Glomerular visceral epithelial cell (primary cell): ENCODE data around the gene ZBTB7C.
A peak's percentile ranks its signal among the peaks of the same experiment; 100 is the strongest.
"Not testable (repeated sequence)": the region's sequence is repeated elsewhere in the genome, so short reads cannot be mapped to it uniquely, and the experiment has no call there.

Experiments
- DNase-seq: peaks from one replicate; pipeline ENCODE4 v3.0.0-alpha.2; 2016; ENCODE audit errors: extremely low spot score

Gene ZBTB7C

DNA sequence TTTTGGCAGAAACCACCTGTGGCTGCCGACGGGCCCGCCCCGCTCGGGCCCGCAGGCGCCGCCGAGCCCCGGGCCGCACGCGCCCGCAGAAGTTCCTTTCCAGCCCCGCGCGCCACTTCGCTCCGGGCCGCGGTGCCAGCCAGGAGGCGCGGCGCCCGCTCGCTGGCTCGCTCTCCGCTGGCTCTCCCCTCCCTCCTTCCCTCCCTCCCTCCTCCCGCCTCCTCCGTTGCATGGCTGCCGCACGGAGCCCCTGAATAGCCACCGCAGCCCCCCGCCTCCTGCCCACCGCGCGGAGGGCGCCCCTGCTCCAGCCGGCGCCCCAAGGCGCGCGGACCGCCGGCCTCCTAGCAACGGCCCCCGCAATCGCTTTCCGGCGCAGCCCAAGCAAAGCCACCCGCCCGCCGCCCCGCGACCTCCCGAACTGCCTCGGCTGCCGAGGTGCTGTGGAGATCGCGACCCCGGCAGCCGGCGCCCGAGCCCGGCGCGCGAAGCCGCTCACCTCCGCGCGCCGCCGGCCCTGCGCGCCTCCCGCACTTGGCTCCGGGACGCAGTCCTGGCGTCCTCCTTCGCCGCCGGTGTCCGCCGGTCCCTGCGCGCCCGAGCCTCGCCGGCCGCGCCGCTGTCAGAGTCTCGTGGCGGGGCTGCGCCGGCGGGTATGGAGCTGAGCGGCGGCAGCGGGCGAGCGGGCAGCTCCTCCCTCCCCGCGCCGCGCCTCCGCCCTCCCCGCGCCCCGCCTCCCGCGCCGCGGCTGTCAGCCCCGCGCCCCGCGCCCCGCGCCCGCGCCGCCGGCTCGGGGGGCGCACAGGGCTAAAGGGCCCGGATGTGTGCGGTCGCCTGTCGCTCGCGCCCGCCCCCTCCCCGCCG, at the start of gene ZBTB7C:
Gene ZBTB7C, minus strand, starts transcription at position 657 of the 864 bp plus-strand sequence.
- DNase-seq = no peak

DNA sequence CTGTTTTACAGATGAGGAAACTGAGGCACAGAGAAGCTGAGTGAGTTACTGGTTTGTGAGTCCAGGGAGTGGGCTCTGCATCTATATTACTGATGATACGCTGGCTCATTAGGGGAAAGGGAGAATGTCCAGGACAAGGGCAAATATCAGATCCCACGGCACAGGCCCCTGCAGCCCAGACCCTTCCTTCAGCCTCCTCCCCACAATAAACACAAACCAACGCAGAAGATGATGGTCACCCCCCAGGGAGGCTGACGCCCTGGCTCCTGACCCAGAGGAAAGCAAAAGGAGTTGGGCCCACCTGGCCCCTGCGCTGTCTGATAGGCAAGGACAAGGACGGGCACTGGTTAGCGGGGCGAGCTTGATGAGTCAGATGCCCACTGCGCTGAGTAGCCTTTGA, 47.7 kb upstream of the ZBTB7C start:
- no peak for DNase-seq

DNA sequence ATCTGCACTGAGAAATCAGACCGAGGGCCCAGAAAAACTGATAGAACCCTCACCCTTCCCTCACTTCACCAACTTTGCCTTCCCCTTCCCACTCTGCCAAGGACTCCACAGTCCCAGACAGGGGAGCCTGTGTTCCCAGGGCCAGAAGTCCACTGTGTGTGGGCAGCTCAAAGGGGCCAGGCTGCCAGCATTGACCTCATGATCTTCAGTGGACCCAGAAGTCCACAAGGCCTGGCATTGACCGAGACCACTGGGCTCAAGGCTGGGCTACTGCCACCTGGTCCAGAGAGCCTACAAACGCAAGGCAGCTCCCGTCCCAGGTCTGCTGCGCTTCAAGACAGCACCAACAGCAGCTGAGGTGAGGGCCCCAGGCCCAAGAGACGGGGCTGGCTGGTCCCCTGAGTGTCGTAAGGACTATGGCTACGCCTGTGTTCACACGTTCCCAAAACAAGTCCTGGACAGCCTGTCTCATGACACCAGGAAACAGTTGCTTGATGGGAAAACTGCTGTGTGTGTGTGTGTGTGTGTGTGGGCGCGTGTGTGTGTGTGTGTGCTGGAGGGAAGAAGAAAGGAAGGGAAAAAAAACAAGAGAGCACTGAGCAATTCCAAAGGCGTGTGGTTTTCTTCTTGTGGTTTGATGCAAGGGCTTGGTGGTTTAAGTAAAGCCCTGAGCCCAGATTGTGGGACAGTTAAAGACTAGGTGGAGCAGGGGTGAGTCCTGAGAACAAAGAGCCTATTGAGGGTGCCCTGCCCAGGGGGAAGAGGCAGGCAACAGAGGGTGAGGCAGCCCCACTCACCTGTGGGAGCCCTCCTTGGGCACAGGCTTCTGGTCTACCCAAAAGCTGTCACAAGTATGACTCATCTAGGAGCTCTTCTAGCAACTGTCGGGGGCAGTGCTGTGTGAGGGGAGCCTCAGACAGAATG, 46.6 kb upstream of the ZBTB7C start:
- DNase-seq = peak; percentile 93

DNA sequence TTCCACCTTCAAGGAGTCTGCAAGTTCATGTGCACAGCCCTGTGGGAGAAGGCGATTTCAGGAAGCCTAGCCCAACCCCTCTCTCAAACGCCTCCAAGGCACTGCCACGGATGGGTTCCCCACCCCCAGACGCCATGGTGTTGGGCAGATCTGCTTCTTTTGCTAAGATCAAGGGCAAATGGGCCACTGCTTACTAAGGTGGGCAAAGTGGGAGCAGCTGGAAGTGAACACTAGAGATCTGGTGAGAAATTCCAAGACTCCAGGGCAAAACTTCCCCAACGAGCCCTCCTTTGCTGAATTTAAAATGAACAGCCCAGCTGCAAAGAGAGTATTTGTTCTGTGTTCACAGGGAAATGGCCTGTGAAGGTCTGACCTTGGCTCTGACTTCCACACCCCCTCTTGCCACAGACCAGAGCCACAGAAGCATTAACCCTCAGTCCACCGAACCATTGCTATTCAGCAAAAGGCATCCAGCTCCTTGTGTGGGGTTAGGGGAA, 45.1 kb upstream of the ZBTB7C start:
- no peak for DNase-seq

DNA sequence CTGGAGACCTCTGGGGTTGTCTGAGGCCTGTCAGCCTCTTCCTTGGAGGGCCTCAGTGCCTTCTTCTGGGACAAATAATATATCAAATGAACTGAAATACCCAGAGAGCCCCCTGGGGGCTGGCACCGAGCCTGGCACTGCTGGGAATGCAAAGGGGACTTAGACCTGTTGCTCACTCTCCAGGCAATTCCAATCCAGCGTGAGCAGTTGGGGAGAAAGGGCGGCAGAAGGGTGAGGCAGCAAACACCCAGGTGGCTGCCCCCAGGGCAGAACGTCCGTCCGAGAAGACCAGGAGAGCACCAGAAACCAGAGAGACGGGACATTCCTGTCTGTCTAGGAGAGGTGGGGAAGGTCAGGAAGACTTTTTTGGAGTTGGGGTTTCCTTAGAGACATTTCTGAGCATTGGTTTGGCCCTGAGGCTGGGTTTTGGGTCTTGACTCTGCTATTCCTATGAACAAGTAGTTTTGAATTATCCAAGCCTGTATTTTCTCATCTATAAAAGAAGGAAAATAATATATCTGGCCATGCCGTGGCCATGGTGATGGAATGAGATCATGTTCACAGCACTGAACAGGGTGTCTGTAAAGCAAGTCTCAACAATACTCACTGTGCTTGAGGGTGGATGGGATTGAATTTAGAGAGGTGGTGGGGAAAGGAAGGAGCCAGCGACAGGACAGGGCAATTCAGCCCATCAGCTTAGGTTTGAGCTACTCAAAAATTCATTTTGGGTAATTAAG, 44.3 kb upstream of the ZBTB7C start:
- DNase-seq = no peak

DNA sequence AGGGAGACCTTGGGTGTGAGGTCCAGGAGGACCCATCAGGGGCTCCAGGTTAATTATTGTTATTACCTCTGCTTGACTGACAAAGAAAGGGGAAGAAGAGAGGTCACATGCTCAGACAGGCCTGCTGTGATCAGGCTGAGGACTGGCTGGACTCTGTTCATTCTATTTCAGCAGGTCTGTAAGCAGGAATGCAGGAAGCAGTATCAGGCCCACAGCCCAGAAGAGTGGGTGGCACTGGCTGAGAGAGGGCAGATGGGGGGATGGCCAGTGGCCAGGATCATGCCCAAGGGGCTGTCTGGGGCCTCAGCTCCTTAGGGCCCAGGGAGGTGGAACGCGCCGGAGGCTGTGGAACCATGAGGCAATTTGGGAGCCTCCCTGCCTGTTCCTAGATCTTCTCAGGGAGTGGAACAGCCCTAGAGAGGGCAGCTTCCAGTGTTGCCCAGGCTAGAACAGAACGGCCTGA, 43.7 kb upstream of the ZBTB7C start:
- DNase-seq = no peak

DNA sequence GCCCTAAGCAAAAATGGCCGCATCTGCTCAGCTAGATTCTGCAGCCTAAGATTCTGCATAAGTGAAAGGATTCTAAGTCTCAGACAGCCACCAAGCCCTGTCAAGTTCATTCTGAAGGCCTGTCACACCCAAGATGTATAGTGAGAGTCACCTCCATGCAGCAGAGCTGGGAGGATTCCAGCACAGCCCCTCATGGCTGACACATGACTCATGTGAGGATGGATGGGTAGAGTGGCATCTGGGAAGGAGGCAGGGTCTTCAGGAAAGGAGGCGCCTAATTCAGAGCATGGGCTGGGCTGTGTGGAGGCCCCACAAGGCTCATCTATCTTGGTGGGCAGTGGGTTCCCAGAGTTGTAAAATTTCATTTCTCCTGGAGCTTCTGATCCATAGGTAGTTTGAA, 41.5 kb upstream of the ZBTB7C start:
- DNase-seq = no peak

DNA sequence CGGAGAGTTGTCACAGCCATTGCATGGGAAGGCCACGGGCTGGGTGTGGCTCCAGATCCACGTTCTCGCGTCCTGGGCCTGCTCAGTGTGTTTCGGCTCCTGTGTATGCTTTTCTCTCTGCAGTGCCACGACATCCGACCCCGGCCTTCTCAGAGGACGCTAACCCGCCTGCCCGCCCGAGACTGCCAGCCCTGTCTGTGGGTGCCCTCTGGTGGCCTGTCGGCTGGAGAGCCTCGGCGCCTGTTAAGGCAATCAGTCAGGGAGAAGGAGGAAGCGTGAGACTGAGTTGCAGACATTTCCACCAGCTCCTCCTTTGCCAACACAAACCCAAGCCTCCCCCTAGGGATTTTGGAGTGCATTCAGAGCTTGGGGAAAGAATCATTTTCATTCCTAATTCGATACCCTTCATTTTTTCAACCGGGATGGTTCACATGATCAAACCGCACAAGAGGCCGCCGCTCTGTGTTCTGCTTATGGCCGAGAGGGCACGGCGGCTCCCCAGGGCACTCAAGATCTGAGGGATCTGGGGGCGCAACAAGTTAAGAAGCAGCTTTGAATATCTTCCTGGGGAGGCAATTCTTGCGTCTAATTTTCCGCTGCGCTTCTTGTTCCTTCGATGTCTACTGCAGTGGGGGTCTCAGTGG, 37.5 kb upstream of the ZBTB7C start:
- peak; percentile 70 for DNase-seq

DNA sequence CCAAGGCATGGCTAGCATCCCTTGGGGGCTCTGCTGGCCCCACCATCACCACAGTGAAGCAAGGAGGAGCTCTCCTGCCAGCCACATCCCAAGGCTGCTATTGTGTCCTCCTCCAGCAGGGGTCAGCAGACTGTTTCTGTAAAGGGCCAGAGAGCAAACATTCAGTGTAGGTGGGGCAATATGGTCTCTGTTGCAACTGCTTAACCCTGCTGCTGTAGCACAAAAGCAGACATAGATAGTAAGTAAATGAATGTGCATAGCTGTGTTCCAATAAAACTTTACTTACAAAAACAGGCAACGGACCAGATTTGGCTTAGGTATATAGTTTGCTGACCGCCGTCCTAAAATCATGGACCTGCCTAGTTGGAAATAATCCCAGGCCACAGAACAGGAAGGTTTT, 36.4 kb upstream of the ZBTB7C start:
- peak; percentile 75 for DNase-seq

DNA sequence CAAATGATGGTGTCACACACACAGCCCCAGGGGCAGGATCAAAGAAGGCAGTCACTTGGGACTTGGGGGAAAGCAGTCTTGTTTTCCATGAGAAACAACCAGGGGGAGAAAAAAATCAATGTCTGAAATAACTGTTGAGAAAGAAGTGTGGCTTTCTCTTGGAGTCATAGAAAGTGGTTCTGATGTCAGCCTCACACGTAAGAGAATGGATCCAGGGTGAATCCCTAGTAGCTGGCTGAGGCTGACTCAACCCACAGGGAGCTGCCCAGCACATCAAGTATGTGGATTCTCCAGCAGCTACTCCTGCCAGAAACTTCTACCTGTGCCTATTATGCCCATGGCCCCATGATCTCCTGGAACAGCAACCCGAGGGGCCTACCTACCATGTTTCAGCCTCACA, 33.6 kb upstream of the ZBTB7C start:
- DNase-seq = no peak

DNA sequence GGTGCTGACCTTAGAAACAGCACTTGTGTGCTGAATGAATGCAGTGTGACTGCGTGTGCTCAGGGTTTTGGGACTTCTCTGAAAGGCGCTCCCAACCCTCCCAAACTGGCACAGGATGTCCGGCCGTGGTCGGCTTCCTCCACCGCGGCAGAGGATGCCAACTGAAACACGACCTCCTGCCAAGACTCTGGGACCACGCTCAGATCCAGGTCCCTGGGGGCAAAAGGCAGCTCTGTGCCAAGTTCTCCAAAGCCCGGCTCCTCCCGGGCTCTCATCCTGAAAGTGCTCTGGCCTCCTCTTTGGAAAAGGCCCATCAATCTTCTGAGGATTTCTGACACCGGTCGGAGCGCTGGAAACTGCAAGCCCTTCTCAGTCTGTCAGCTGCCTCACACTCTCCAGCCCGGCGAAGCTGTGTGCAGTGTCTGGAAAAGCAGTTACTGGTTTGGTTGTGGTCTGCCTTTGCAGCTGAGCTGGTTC, 32.3 kb upstream of the ZBTB7C start:
- no peak for DNase-seq

DNA sequence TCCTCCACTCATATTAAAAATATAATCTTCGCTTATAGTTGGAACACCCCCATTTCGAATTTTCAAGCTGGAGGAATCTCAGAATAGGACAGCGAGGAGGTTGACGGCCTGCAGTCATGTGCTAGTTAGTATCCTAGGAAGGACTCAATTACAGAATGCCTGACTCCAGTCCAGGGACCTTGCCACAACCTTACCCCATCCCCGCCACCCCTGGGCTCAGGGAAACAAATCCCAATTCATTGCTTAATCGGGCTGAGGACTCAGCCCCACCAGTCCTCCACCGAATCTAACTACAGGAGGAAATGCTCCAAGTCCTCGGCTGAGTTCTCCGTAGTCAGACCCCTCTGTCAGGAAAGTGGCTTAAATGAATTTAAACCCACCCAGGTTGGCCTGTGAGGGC, 31.7 kb upstream of the ZBTB7C start:
- DNase-seq = no peak

DNA sequence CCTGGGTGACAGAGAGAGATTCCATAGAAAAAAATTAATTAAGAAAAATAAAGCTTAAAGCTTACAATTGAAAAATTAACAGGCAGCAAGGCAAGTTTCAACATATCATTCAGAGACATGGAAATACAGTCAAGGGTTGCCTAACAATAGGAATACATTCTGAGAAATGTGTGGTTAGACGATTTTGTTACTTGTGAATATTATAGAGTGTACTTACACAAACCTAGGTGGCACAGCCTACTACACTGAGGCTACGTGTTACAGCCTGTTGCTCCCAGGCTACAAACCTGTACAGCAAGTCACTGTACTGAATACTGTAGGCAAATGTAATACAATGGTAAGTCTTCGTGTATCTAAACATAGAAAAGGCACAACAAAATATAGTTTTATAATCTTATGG, 27.7 kb upstream of the ZBTB7C start:
- DNase-seq = no peak

DNA sequence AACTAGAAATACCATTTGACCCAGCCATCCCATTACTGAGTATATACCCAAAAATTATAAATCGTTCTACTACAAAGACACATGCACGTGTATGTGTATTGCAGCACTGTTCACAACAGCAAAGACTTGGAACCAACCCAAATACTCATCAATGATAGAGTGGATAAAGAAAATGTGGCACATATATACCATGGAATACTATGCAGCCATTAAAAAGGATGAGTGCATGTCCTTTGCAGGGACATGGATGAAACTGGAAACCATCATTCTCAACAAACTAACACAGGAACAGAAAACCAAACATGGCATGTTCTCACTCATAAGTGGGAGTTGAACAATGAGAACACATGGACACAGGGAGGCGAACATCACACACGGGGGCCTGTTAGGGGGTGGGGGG, 25.2 kb upstream of the ZBTB7C start:
- DNase-seq = not testable (repeated sequence)

DNA sequence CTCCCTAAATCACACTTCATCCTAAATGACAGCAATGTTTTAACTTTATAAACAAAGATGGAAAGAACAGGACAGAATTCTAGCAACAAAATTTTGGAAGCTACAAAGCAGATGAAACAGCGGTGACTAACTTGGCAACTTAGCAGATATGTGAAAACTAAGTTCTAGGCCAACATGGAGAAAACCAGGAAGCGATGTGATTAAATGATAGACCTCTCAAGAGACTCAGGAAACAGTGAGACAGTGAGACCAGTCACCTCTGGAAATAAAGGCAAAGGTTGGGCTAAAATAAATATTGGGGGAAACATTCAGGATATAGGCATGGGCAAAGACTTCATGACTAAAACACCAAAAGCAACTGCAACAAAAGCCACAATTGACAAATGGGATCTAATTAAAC, 24.4 kb upstream of the ZBTB7C start:
- no peak for DNase-seq

DNA sequence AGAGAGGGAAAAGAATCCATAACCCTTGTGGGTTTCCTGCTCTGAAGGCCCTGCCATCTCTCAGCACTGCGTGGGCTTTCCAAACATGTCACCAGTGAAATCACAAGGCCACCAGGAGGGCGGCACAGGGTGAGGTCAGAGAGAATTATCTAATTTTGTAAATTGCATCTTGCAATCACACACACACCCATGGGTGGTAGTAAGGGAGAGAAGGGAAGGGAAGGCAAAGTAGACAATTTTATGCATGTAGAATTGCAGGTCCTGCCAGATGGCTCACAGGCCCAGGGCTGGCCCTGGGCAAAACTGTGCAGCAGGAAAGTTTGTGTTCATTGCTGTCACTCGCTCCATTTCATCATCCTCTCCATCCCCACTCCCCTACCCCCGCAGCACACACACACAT, 21.0 kb upstream of the ZBTB7C start:
- no peak for DNase-seq

DNA sequence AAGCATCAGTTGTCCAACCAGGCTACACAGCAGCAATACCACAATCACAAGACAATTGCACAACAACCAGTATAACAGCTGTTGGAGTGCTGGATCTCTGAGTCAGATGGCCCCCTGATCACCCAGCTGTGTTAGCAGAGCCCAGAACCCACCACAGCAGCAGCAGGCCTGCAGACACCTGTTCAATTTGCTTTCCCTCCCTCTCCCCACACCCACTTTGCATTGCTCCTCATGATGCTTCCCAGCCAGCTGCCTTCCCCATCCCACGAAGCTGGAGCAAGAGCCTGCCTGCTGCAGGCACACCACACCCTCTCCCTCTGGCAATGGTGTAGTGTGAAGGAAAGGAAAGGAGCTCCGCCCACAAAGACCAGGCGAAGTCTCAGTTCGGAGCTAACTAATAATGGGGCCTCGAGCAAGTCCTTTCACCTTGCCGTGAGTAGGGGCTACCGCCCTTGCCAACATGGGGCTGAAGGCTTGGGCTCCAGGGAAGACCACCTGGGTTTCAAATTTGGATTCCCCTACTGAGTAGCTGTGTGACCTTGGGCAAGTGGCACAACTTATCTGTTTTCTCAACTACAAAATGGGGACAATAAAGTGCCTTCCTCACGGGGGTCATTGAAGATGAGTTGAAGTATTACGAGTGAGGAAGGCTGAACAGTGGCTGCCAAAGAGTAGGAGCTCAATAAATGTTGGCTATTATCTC, 19.4 kb upstream of the ZBTB7C start:
- no peak for DNase-seq

DNA sequence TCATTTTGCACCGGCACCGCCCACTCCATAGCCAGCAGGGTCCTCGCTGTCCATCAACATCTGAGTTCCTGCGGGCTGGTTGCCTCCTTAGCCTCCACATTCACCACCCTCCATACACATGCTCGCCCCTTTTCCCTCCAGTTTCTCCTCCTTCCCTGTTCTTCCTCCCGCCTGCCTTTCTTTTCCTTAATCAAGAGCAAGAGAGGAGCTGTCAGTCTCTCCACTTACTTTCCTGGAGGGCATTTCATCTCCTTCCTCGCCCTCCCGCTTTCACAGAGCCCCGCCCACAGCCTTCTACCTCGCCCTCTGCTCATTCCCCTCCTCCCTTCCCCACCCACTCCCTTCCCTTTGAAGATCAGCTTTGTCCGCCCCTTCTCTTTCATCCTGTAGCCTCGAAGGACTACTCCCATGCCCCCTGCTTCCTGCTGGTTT, 13.8 kb upstream of the ZBTB7C start:
- no peak for DNase-seq

DNA sequence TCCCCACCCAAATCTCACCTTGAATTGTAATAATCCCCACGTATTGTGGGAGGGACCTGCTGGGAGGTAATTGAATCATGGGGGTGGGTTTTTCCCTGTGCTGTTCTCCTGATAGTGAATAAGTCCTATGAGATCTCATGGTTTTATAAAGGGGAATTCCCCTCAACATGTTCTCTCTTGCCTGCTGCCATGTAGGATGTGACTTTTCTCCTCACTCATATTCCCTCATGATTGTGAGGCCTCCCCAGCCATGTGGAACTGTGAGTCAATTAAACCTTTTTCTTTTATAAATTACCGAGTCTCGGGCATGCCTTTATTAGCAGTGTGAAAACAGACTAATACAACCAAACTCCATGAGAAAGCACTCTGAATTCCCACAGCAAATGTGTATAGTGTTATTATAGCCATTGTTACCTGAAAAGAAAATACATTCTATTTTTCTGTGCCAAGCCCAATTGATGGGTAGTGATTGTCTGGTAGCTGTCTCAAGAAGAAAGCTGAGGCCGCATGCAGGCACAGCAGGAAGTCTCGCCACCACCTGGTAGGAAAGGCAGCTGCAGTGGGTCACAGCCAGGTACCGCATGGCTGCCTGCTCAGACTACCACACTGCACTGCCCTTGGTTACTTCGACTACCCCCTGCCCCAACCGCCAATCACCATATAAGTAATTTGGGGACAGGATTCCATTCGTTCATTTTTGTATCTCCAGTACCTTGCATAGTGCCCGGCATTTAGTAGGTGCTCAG, 10.3 kb upstream of the ZBTB7C start:
- no peak for DNase-seq
